Measurements from ENCODE around the gene RUFY2. TPM values are rescaled to one million over a fixed set of nuclear protein-coding genes. Genes with fewer than 3 reads are reported as not detected.
"Not testable (repeated sequence)": the region's sequence is repeated elsewhere in the genome, so short reads cannot be mapped to it uniquely, and the experiment has no call there.

RUFY2 gene, protein sequence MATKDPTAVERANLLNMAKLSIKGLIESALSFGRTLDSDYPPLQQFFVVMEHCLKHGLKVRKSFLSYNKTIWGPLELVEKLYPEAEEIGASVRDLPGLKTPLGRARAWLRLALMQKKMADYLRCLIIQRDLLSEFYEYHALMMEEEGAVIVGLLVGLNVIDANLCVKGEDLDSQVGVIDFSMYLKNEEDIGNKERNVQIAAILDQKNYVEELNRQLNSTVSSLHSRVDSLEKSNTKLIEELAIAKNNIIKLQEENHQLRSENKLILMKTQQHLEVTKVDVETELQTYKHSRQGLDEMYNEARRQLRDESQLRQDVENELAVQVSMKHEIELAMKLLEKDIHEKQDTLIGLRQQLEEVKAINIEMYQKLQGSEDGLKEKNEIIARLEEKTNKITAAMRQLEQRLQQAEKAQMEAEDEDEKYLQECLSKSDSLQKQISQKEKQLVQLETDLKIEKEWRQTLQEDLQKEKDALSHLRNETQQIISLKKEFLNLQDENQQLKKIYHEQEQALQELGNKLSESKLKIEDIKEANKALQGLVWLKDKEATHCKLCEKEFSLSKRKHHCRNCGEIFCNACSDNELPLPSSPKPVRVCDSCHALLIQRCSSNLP
- total RNA-seq: 23.1 TPM
- long read RNA-seq, partial matches to known transcripts: 3 of 6 reads
- long read RNA-seq, other reads (novel, unspliced or antisense): 3 of 6 reads

DNA sequence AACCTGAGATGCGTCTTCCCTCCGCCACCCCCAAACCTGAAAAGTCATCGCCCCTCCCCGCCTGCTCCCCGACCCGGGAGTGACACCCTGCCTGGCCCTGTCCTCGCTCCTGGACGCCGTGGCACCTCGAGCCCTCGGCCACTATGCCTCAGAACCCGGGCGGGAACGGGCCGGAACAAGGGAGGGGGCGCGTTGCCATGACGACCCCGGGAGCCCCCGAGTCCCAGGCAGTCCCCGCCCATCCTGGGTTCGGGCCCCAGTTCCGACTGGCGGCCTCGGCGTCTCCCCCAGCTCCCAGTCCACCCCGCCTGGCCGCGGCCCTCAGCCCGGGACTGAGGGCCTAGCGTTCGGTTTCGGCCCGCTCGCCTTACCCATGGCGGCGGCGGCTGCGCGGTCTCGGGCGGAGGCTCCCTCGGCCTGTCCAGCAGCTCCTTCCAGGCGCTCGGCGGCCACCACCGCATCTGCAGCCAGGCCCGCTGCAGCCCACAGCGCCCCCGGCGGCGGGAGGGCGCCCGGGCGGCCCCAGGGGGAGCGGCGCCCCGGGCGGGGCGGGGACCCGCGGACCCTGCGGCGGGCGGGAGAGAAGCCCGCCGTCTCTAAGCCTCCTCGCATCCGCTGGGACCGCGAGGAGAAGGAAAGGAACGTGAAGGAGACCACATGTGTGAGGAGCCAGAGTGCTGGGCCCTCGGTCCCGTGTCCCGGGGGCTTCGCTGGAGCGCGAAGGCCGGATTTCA, at the start of gene RUFY2:
TSS of gene RUFY2 (minus strand) at position 463 of the 734 bp plus-strand sequence. CDS start at position 375, 88 bp downstream.
- DNase-seq: peak; percentile 92
- Histone ChIP-seq H3K9me3 (no peaks in the 10 kb centered on the region), H3K4me1 (peaks cover 5% of the 10 kb centered on the region), H3K36me3 (no peaks in the 10 kb centered on the region), H3K27ac (peak within 1 kb of the TSS; percentile 91), H3K4me3 (peak within 1 kb of the TSS; percentile 97), H3K27me3 (no peaks in the 10 kb centered on the region)
- intact Hi-C loops (cut with DNase I): no loop called here
- ATAC-seq: peak; percentile 99
- TF ChIP-seq, protein P1, sequence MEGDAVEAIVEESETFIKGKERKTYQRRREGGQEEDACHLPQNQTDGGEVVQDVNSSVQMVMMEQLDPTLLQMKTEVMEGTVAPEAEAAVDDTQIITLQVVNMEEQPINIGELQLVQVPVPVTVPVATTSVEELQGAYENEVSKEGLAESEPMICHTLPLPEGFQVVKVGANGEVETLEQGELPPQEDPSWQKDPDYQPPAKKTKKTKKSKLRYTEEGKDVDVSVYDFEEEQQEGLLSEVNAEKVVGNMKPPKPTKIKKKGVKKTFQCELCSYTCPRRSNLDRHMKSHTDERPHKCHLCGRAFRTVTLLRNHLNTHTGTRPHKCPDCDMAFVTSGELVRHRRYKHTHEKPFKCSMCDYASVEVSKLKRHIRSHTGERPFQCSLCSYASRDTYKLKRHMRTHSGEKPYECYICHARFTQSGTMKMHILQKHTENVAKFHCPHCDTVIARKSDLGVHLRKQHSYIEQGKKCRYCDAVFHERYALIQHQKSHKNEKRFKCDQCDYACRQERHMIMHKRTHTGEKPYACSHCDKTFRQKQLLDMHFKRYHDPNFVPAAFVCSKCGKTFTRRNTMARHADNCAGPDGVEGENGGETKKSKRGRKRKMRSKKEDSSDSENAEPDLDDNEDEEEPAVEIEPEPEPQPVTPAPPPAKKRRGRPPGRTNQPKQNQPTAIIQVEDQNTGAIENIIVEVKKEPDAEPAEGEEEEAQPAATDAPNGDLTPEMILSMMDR (IDR thresholded peaks at IDR 0.05): peak; percentile 49

DNA sequence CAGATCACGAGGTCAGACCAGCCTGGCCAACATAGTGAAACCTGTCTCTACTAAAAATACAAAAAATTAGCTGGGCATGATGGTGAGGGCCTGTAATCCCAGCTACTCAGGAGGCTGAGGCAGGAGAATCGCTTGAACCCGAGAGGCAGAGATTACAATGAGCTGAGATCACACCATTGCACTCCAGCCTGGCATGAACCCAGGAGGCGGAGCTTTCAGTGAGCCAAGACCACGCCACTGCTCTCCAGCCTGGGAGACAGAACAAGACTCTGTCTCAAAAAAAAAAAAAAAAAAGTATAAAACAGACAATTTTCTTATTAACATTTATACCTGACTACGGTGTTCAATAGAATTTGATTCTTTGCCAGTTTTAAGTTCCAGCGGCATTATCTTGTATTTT, 42.6 kb upstream of the RUFY2 start:
- ATAC-seq; intact Hi-C loops (cut with DNase I); H3K4me1 ChIP-seq: not testable (repeated sequence)

DNA sequence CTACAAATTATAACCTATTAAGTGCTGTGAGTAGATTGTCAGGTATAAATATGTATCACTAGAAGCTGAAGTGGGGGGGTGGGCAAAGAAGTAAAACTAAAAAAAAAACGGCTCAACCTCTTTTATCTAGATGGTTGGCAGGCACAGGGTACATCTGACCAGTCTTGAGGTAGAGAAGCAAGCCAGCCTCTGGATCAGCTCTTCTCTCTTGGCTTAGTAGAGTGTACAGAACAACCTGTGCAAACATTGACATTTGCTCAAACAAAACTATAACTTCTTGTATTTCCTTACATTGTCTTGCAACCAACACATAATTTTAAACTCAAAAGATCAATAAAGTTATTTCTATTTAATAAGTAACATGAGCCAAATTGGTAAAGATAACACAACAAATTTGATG, 39.1 kb upstream of the RUFY2 start:
- intact Hi-C loops (cut with DNase I): no loop called here
- DNase-seq (no peak), ATAC-seq (no peak)
- TF ChIP-seq, protein P1 (IDR thresholded peaks at IDR 0.05): no peak
- no peaks in the 10 kb centered on the region for H3K4me1 ChIP-seq
- no peak overlapping the region for H3K4me3 ChIP-seq
- no peaks in the 10 kb centered on the region for H3K27me3 ChIP-seq
- no peaks in the 10 kb centered on the region for H3K36me3 ChIP-seq
- no peaks in the 10 kb centered on the region for H3K9me3 ChIP-seq
- no peak overlapping the region for H3K27ac ChIP-seq

More for the DNA sequence above, 42.6 kb upstream of the RUFY2 start:
- not testable (repeated sequence) for H3K9me3 ChIP-seq, H3K27ac ChIP-seq, H3K36me3 ChIP-seq, H3K27me3 ChIP-seq, H3K4me3 ChIP-seq, DNase-seq

DNA sequence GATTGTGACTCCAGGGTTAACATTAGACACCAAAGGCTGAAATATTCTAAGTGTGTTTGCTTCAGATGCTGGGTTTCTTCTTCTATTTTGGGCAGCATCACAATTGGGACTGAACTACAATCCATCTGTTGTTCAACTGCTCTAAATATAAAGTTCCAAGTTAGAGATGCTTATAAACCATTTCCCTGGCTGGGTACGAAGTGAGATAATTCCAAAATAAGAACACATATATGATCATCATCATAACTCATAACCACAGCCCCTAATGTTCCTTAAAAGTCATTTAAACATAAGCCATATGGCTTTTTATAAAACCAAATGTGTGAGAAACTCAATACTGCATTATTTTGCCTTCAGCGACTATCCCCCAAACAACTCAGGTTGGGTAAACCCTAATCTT, 35.9 kb upstream of the RUFY2 start:
- Histone ChIP-seq H3K4me3 (no peak overlapping the region), H3K9me3 (no peaks in the 10 kb centered on the region), H3K36me3 (no peaks in the 10 kb centered on the region), H3K27ac (no peak overlapping the region), H3K27me3 (no peaks in the 10 kb centered on the region), H3K4me1 (no peaks in the 10 kb centered on the region)
- no peak for ATAC-seq
- no peak for DNase-seq
- intact Hi-C loops (cut with DNase I): no loop called here
- TF ChIP-seq, protein P1 (IDR thresholded peaks at IDR 0.05): no peak

DNA sequence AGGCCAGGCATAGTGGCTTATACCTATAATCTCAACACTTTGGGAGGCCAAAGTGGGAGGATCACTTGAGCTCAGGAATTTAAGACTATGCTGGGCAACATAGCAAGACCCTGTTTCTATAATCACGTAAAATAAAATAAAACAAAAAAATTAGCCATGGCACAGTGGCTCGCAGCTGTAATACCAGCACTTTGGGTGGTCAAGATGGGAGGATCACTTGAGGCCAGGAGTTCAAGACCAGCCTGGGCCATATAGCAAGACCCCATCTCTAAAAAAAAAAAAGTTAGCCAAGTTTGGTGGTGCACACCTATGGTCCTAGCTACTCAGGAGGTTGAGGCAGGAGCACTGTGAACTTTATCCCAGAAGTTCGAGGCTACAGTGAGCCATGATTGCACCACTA, 33.8 kb upstream of the RUFY2 start:
- ATAC-seq: no peak
- TF ChIP-seq, protein P1 (IDR thresholded peaks at IDR 0.05): no peak
- no peaks in the 10 kb centered on the region for H3K4me1 ChIP-seq
- H3K36me3 ChIP-seq: no peaks in the 10 kb centered on the region
- no peaks in the 10 kb centered on the region for H3K27me3 ChIP-seq
- H3K9me3 ChIP-seq: no peaks in the 10 kb centered on the region
- no peak for DNase-seq
- H3K4me3 ChIP-seq: no peak overlapping the region
- intact Hi-C loops (cut with DNase I): no loop called here
- no peak overlapping the region for H3K27ac ChIP-seq

Data from upper lobe of right lung (tissue), 1 donor.